HG03575 (cell line): ENCODE measurements around the gene IL22.
"Not testable (repeated sequence)": the region's sequence is repeated elsewhere in the genome, so short reads cannot be mapped to it uniquely, and the experiment has no call there.

ENCODE experiments used
- ATAC-seq: cut with Tn5 transposase; IDR thresholded peaks from one replicate; pipeline ENCODE4 v1.9.1; 2021; ENCODE audit not compliant: unreplicated experiment, insufficient number of reproducible peaks, low FRiP score; ENCODE audit errors: extremely low read depth

Gene IL22

GRCh38 chr12:68235576-68235975 is 17.8 kb downstream of the IL22 start:
- ATAC-seq: no peak

- ATAC-seq: no peak
Observed at GRCh38 chr12:68234140-68234539, 19.3 kb downstream of the IL22 start.

- no peak for ATAC-seq
Observed at GRCh38 chr12:68233498-68233897, 19.9 kb downstream of the IL22 start.

GRCh38 chr12:68231691-68232090 is 21.7 kb downstream of the IL22 start:
- no peak for ATAC-seq

GRCh38 chr12:68231229-68231628 is 22.2 kb downstream of the IL22 start:
- ATAC-seq: no peak

- ATAC-seq: no peak
Observed at GRCh38 chr12:68229956-68230355, 23.4 kb downstream of the IL22 start.

- no peak for ATAC-seq
Observed at GRCh38 chr12:68227356-68227755, 26.0 kb downstream of the IL22 start.

GRCh38 chr12:68225576-68226476 is 27.6 kb downstream of the IL22 start, which contains the start of gene IL26:
Gene IL26, minus strand, starts transcription at chr12:68225810. Its CDS starts 54 bp downstream, at chr12:68225756.
- ATAC-seq: no peak

GRCh38 chr12:68224613-68225285 is 28.7 kb downstream of the IL22 start:
- no peak for ATAC-seq

- no peak for ATAC-seq
Observed at GRCh38 chr12:68223067-68223747, 30.2 kb downstream of the IL22 start.

- ATAC-seq: no peak
Observed at GRCh38 chr12:68222326-68222725, 31.1 kb downstream of the IL22 start.

- no peak for ATAC-seq
Observed at GRCh38 chr12:68221497-68221896, 31.9 kb downstream of the IL22 start.

GRCh38 chr12:68210875-68211274 is 42.5 kb downstream of the IL22 start:
- ATAC-seq: no peak

GRCh38 chr12:68209048-68209728 is 44.2 kb downstream of the IL22 start:
- ATAC-seq: not testable (repeated sequence)

- ATAC-seq: no peak
Observed at GRCh38 chr12:68207276-68207675, 46.1 kb downstream of the IL22 start.

- no peak for ATAC-seq
Observed at GRCh38 chr12:68206446-68206845, 47.0 kb downstream of the IL22 start.

- no peak for ATAC-seq
Observed at GRCh38 chr12:68203460-68203875, 49.9 kb downstream of the IL22 start.

GRCh38 chr12:68200854-68201253 is 52.5 kb downstream of the IL22 start:
- no peak for ATAC-seq

GRCh38 chr12:68199127-68199526 is 54.3 kb downstream of the IL22 start:
- no peak for ATAC-seq
